GM19452 (cell line): ENCODE results near the gene COG4.
"Not testable (repeated sequence)": the region's sequence is repeated elsewhere in the genome, so short reads cannot be mapped to it uniquely, and the experiment has no call there.

ENCODE experiments used
- ATAC-seq: cut with Tn5 transposase; IDR thresholded peaks from one replicate; pipeline ENCODE4 v1.9.1; 2021; ENCODE audit not compliant: unreplicated experiment

COG4 gene

DNA sequence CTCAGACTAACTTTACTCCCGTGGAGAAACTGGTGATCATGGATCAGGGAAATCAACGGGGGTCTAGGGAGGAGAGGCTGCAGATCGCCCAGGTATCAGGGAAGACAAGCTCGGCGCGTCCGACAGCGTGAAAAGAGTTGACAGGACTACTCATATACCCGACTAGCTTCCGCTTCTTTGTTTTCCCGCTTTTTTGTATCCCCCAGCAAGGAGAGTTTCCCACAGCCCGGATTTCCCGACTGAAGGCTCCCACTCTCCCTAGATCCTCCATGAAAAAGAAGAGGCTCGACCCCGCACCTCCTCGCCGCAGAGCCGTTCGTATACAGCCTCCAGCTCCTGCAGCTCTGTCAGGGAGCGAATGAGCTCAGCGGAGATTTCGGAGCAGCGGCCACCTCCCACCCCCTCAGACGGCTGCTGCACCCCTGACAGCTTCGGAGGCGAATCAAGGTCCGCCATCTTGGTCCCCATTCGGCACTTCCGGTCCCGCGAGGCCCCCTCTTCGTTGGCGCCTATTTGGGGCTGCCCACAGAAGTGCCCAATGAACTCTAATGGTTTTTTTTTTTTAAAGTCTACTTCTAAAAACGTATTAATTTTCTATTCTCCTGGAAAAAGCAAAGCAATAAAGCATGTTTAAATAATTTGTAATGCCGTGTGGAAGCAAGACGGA lies at the start of gene COG4:
Gene COG4 (minus strand): TSS at position 479 of the 667 bp plus-strand sequence. CDS start 11 bp downstream, at position 468.
- peak; percentile 46 for ATAC-seq

- ATAC-seq, result no peak
Observed at GRCh38 chr16:70572926-70573270, 49.5 kb upstream of the COG4 start.

GRCh38 chr16:70572050-70572925 lies 48.9 kb upstream of the COG4 start:
- ATAC-seq, result no peak

- no peak for ATAC-seq
Observed at GRCh38 chr16:70571623-70572022, 48.3 kb upstream of the COG4 start.

GRCh38 chr16:70570967-70571570 lies 47.7 kb upstream of the COG4 start:
- no peak for ATAC-seq

DNA sequence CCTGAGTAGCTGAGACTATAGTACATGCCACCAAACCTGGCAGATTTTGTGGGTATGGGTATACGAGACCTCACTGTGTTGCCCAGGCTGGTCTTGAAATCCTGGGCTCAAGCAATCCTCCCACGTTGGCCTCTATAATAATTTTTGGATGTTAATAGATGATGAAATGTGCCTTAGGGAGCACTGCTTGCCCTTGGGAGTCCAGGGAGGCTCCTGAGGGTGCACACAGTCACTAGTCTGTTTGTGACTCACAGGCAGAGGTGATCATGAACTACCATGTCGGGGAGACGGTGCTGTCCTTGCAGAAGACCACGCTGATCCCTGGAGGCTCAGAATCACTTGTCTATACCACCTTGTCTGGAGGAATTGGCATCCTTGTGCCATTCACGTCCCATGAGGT lies 46.4 kb upstream of the COG4 start:
- no peak for ATAC-seq

DNA sequence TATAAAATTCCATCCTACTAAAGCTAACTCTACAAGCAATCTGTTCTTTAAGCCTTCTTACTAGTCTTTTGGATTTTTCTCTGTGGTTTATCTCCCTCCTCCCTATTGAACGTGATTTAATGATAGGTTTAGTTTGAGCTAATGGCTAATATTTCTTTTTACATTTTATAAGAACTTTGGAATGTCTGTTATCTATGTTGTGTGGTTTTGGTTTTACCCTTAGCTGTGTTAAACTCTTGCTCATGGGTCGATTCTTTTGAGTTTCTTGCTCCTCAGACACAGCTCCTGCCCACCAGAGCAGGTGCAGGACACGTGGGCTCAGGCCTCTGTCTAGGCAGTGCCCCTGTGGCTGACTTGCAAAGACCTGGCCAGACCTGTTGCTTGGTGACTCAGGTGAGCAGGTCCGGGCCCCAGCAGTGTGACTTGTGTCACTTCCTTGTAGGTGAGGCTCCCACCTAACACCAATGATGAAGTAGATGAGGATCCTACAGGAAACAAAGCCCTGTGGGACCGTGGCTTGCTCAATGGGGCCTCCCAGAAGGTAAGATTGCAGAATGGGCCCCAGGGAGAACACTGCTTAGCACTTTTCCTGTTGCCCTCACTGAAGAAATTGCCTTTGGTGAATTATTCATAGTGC lies 45.4 kb upstream of the COG4 start:
- no peak for ATAC-seq

DNA sequence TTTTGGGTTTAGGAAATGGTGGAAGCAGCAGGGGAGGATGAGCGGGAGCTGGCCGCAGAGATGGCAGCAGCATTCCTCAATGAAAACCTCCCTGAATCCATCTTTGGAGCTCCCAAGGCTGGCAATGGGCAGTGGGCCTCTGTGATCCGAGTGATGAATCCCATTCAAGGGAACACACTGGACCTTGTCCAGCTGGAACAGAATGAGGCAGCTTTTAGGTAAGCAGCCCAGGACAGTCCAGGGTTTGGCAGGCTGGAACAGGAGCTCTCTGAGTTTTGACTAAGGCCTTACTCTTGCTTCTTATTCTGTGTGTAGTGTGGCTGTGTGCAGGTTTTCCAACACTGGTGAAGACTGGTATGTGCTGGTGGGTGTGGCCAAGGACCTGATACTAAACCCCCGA lies 41.7 kb upstream of the COG4 start:
- ATAC-seq, result no peak

- no peak for ATAC-seq
Observed at GRCh38 chr16:70563636-70564035, 40.3 kb upstream of the COG4 start.

- ATAC-seq, result no peak
Observed at GRCh38 chr16:70561623-70562022, 38.3 kb upstream of the COG4 start.

GRCh38 chr16:70556063-70556462 lies 32.7 kb upstream of the COG4 start:
- no peak for ATAC-seq

DNA sequence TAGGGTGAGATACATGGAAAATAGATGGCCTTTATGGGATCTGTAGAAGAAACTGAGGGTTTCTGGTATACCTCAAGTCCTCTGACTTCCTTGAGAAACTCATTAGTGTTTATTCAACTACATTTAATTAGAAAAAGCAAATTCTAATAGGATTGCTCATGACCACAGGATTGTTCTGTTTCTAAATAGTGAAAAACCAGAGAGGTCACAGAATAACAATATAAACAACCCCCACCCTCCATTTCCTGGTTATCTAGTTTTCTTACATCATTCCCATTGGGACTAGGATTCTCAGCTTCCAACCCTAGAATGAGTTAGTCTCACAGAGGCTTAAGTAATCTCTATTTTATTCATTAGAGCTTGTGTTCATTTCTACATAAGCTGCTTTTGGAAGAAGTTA lies 30.3 kb upstream of the COG4 start:
- ATAC-seq, result no peak

- no peak for ATAC-seq
Observed at GRCh38 chr16:70552675-70553074, 29.3 kb upstream of the COG4 start.

- ATAC-seq, result no peak
Observed at GRCh38 chr16:70551788-70552187, 28.4 kb upstream of the COG4 start.

DNA sequence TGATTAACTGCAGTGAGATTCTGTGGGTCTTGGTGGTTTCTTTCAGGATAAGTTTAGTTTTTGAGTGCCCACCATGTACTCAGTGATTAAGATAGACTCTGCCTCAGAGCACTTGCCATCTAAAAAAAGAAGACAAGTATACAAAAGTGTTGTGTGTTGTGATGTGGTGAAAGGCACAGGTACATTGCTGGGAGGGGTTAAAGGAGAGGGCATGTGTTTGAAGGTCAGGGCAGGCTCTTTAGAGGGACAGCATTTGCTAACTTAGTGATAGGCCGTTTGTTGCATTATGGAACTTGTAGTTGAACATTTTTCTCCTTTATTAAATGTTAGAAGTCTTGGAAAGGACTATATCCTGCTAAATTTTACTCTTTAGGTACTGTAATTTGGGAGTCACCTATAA lies 26.7 kb upstream of the COG4 start:
- ATAC-seq, result no peak

DNA sequence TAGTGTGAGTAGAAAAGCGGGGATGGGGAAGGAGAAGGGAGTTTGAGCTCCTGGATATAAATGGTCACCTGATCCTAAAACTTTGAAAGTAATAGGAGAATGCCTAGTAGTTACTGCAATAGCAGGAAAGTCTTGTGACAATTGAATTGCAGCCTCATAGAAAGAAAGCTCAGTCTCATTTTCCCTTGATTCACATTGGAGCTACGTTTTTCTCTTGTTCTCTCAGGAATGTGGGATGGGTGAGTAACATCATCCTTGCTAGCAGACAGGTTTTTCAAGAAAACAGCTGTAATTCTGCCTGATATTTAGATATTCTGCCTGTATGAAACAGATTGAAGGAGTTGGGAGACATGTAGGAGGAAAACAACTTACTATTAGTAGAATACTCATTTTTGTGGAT lies 25.6 kb upstream of the COG4 start:
- ATAC-seq, result no peak

GRCh38 chr16:70544548-70544947 lies 21.2 kb upstream of the COG4 start:
- ATAC-seq, result no peak

DNA sequence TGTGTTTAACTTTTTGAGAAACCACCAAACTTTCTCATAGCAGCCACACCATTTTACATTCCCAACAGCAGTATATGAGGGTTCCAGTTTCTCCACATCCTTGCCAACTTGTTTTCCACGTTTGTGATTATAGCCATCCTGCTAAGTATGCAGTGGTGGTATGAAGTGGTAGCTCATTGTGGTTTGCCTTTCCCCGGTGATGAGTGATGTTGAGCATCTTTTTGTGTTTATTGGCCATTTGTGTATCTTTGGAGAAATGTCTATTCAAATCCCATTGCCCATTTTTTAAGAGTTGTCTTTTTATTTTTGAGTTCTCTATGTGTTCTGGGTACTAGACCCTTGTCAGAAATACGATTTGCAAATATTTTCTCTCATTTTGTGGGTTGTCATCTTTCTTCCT lies 17.6 kb upstream of the COG4 start:
- no peak for ATAC-seq

- ATAC-seq, result no peak
Observed at GRCh38 chr16:70534971-70535370, 11.6 kb upstream of the COG4 start.

DNA sequence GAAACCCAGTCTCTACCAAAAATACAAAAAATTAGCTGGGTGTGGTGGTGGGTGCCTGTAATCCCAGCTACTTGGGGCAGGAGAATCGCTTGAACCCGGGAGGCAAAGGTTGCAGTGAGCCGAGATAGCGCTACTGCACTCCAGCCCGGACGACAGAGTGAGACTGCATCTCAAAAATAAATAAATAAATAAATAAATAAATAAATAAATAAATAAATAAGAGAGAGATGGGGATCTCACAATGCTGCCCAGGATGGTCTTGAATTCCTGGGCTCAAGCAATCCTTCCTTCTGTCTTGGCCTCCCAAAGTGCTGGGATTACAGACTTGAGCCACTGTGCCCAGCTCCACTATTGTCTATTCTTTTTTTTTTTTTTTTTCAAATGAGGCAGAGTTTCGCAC lies 6.6 kb upstream of the COG4 start:
- ATAC-seq, result not testable (repeated sequence)

GRCh38 chr16:70529051-70529777 lies 5.9 kb upstream of the COG4 start:
- no peak for ATAC-seq
